Stimulated activated CD4-positive, alpha-beta T cell treated with anti-CD3 and anti-CD28 coated beads, TNF-alpha, amount 100 ng/mL, for 48 hours (primary cell): ENCODE measurements around the gene SLC15A5.

ENCODE experiments used
- DNase-seq, 3 donors: peaks; one replicate each; pipeline ENCODE4 v3.0.0-alpha.2; 2020; ENCODE audit warnings: low read depth in 3 of 3

SLC15A5 gene, protein sequence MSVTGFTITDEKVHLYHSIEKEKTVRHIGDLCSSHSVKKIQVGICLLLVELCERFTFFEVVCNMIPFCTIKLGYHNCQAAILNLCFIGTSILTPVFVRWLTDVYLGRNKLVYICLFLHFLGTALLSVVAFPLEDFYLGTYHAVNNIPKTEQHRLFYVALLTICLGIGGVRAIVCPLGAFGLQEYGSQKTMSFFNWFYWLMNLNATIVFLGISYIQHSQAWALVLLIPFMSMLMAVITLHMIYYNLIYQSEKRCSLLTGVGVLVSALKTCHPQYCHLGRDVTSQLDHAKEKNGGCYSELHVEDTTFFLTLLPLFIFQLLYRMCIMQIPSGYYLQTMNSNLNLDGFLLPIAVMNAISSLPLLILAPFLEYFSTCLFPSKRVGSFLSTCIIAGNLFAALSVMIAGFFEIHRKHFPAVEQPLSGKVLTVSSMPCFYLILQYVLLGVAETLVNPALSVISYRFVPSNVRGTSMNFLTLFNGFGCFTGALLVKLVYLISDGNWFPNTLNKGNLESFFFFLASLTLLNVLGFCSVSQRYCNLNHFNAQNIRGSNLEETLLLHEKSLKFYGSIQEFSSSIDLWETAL

DNA sequence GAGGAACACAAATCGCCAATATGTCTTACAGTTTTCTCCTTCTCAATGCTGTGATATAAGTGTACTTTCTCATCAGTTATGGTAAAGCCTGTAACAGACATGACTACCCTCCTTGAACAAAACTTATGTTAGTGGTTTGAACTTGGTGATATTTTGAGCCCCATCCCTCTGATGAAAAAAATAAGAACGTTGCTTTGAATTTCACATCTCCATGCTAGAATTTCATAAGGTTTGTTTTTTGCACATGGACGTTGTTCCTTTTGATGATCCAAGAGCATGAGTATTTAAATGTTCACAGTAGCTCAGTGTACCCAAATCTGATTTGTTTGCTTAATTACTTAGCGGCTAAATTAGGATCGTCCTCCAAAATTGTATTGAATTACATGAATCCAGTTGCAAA is at the start of gene SLC15A5:
Gene SLC15A5 (minus strand): TSS at position 101 of the 400 bp plus-strand sequence. CDS start 0 bp downstream, at position 101.
- DNase-seq, result no peak

DNA sequence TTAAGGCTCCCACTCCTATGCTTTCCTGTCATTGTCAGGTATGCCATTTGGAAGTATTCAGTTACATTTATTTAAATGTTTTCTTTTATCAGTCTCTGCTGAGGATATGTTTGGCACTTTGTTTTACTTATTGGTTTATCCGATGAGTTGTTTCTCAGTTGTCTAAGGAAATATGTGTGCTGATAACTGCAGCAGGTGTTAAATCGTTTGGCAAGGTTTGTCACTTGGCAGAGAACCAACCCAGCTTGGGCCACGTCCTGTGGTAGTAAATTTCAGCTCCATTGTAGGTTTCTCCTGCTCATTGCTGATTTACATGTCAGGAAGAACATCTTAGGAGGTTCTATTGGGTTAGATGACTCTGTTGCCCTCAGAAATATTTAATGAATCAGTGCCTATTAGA is 47.9 kb upstream of the SLC15A5 start:
- no peak for DNase-seq

DNA sequence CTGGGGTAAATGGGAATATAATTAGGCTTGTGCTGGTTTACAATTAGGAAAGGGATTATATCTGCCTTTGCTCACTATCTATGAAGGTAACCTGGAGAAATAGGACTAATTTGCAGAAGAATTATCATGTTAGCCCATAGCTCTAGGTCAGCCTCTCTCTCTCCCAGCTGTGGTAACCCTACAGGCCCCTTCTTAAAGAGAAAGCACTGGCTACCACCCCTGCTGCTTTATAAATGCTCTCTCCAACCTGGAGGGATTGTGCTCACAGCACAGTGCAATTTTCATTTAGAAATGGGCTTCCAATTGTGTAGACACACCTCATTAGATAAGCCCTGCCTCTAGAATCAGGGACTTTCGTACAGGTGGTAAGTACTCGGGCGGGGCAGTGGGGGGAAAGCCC is 47.3 kb upstream of the SLC15A5 start:
- DNase-seq, result no peak

DNA sequence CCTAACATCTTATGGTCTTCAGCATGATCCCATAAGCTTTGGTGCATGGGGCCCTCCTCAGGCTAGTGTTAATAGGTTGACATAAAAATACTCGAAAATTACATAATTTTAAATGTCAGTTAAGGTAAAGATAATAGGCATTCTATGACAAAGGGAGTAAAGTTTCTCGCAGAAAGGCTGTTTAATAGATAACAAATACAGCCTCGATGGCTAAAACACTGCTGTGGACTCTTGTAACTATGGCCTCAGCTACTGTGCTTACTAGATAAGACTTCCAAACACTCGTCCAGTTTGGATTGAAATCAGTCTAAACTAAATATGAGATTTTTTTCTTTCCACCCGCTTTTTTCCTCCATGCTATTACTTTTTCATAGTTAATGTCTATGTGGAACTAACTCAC is 46.8 kb upstream of the SLC15A5 start:
- no peak for DNase-seq

DNA sequence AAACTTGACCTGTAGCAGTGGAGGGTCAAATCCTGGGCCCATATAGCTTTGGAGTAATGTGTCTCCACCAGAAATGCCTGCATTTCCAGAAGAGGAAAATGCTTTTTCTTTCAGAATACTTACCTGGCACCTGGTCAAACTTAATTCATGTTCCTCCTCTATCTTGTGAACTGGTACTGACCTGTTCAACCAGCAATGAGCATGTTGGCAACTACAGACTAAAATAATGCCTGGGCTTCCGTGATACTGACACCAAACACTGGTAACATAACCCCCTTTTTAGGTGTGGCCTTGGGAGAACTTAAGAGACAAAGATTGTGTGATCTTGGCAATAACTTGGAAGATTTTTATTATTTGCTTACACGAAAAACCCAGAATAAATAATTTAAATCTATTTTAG is 46.2 kb upstream of the SLC15A5 start:
- DNase-seq, result no peak

DNA sequence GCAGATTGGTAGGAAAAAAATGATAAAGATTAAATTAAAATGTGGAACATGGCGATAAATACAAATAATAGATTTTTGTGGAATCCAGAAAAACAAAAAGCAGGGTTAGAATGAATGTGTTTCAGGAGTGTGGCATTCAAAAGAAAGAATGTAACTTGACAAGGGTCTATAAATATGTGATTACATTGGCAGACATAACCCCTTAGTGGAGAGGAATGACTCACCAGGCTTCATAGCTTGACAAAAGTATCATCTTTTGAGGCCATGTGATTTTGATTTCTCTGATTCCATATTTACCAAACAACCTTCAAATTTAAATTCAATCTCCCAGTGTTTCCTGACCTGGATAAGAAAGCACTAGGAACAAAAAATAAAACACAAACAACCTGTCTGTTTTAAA is 45.5 kb upstream of the SLC15A5 start:
- DNase-seq, result no peak

DNA sequence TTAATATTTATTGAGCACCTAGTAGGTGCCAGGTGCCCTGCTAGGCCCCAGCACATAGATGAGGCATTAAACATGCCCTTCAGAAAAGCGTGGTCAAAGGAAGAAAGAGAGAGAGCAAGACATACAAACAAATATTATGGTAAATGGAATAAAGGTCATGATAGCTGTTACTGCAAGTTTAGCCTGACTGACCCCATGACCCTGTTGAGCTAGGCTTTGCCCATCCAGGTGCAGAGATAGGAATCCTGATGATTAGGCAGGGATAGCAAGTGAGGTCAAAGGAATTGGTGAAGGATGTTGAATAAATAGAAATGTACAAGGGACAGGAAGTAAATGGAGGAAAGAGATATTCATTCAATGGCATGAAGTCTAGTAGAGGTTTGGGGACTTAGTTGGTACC is 33.4 kb upstream of the SLC15A5 start:
- no peak for DNase-seq

DNA sequence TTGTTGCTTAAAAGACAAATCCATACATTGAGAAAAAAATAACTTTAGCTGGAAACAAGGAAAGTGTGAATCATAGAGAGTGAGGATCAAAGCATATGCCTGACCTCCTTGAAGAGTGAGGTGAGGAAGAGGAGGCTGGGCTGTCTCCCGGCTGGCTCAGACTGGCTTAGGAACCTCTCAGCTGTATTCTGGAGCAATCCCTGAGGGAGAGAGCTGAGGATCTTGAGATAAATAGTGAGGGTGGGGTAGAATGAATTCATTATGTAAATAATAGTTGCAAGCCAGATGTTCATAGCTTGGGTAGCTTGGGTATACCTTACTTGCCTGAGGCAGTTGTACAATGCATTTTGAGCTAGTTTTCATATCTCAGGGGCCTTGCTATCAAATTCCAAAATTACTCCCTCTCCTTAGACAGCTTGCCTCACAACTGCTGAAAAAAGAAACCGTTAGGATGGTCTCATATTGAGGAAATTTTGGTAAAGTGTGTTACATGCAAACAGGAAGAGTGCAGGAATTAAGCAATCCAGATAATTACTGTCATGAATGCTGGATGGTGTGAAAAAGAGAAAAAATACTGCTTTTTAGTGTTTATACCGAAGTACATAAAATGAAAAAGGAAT is 30.5 kb upstream of the SLC15A5 start:
- DNase-seq, result no peak

DNA sequence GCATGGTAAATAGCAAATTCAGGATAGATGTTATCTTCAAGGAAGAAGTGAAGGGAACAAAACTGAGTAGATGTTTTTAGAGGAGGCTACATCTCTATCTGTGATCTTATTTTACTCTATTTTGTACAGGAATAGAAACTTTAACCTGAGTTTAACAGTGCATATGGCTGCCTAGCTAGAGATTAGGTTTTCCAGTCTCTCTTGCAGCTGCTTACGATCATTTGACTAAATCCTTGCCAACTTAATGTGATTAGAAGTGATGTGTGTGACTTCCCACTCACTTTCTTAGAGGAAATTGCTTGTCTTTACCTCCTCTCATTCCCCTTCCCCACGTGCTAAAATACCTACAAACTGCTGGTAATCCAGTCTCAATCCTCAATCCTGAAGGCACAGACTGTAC is 26.5 kb upstream of the SLC15A5 start:
- no peak for DNase-seq

DNA sequence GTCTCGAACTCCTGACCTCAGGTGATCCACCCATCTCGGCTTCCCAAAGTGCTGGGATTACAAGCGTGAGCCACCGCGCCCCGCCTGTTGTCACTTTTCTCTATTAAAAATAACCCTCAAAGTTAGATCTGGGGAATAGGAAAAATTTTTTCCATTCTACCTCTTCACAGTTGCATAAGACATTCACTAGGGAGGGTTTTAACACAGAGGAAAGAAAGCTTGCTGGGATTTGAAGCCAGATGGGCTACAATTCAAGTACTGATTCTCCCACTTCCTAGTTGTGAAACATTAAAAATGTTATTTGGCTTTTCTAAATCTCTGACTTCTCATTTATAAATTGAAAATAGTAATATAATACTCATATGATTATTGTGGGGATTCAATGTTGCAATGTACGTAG is 23.3 kb upstream of the SLC15A5 start:
- DNase-seq, result no peak

DNA sequence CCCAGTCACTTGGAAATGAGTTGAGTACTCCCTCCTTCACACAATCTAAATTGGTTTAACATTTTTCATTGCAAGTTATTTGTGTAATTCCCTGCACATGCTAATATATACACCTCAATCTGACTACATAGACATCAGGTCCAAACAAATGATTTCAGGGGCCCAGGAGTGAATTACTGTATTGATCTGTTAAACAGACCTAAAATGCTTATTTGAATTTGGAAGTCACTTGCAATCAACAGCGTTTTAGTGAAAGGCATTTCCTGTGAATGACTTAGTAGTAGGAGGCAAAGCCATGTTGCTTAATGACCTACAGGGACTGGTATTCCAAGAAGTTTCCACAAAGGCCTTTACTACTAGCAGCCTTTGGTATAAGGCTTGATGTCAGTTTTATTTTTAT is 22.6 kb upstream of the SLC15A5 start:
- no peak for DNase-seq

DNA sequence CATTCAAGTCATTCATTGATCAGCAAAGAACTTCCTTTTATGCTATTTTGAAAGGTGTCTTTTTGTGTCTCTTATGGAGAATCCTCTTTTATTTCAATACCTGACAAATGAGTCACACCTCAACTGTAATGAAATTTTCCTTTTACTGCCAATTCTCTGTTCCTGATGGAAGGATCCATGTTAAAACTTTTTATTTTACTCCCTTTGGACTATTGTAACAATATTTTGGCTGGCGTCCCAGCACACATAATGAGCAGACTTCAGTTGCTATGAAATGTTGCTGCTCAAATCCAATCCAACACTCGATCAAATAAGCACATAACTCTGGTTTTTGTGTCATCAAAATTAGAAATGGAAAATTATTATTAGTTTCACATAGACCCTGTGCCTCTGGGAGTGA is 21.9 kb upstream of the SLC15A5 start:
- DNase-seq, result no peak

DNA sequence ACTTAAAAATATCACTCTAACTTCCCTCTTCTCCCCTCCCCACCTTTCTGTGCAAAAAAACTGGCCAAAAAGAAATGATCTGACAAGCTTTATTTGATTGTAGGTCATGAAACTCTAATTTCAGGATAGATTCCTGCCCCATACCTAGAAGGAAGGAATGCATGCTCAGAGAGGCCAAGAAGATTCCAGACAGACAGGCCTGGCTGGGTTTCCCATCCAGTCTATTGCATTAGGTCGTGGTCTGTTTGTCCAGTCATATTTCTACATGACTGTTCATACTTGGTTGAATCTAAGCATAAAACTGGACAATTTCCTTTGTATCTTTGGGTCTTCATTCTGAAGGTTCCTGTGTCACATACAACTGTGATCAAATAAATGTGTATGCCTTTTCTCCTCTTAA is 20.0 kb upstream of the SLC15A5 start:
- DNase-seq, result no peak

DNA sequence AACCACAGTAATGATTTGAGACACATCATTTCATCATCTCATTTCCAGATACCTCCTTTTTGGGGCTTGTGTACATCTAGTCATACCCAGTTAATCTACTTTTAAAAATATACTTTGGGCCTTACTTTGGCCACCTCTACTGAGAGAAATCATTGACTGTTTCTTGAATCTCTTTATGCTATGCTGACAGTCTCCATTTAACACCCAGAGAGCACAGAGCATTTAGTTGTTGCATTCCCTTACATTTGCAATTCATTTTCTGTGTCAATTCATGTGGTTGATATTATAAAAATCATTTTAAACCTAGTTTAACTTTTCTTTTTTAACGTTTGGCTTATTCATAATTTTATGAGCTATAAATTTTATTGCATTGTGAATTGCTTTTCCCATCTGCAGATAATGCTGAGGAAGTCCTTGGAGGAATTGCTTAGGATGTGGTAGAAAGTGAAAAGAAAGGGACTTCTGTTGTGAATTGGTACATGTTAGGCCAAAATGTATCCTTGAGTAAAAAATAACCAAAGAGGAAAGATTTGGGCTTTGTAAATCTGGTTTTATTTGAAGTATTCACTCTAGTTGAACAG is 17.0 kb upstream of the SLC15A5 start:
- no peak for DNase-seq

DNA sequence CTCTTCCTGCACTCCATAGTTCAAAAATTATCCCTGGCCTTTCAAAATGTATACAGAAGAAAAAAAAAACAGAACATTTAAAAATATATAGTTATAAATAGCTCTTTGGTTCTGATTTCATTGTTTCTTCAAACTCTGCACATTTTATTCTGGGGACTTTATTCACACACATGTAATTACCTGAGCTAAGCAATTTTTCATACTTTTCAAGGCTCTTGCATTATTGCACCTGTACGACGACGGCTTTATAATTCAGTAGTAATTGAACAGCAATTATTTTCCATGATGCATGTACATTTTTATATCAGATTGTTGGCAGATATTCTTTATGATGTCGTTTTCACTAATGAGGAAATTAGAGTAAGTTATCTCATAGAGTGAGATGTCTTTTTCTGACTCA is 13.5 kb upstream of the SLC15A5 start:
- DNase-seq, result no peak

DNA sequence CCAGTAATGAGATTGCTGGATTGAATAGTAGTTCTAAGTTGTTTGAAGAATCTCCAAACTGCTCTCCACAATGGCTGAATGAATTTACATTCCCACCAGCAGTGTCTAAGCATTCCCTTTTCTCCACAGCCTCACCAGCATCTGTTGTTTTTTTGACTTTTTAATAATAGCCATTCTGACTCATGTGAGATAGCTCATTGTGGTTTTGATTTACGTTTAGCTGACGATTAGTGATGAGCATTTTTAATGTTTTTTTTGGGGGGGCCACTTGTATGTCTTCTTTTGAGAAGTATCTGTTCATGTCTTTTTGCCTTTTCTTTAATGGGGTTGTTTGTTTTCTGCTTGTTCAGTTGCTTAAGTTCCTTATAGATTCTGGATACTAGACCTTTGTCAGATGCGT is 8.1 kb upstream of the SLC15A5 start:
- DNase-seq, result no peak

DNA sequence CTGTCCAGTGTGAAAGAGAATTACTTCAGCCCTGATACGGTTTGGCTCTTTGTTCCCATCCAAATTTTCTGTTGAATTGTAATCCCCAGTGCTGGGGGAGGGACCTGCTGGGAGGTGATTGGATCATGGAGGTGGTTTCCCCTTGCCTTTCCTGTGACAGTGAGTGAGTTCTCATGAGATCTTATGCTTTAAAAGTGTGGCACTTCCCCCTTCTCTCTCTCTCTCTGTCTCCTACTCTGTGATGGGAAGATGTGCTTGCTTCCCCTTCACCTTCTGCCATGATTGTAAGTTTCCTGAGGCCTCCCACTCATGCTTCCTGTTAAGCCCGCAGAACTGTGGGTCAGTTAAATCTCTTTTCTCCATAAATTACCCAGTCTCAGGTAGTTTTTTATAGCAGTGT is 5.5 kb upstream of the SLC15A5 start:
- no peak for DNase-seq

DNA sequence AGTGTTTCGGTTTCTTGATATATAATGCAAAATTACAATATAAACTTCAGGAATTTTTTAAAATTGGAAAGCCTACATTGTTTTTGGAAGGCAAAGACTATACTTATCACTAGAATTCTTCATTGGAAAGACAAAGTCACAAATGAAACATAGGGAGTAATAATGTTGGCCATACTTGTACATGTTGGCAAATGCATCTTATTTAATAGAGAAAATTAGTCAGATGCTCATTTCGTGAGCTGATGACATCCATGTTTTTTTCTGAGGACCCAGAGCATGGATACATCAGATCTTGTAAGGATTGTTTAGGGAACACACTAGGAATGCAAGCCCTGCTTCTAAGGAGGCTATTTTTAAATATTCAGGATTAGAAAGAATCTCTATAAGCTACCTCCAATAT is 4.6 kb upstream of the SLC15A5 start:
- DNase-seq, result no peak

DNA sequence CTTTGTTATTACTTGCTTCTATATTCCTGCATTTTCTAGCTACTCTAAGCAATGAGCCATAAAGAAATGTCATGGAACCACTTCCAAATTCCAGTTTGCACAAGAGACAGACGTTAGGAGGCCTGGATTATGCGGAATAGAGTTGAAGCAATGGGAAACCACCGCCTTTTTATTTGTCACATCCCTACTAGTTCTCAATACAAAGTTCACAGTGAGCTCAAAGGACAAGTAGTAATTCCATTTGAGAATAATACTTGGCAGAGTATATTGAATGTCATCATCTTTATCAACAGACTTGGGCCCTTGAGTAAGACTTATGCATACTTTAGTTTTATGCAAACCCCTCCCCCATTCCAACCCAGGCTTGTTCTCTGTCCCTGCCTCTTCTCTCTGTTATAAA is 3.7 kb upstream of the SLC15A5 start:
- no peak for DNase-seq

DNA sequence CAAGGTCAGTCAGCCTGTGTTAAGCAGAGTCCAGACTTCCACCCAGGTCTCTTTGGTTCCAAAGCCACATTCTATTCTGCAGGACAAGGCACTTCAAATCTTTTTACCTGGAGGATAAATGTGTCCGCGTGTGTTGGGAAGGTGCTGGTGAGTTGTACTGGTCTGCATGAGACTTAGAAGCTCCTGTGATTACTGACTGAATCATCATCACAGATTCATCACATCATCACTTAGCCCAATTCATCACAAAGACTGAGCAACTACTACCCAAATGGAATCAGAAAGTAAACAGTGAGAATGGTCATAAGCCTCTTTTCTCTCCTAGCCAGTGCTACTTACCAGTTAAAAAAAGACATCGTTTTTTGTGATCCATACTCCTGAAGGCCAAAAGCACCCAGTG is 5.3 kb downstream of the SLC15A5 start:
- no peak for DNase-seq

DNA sequence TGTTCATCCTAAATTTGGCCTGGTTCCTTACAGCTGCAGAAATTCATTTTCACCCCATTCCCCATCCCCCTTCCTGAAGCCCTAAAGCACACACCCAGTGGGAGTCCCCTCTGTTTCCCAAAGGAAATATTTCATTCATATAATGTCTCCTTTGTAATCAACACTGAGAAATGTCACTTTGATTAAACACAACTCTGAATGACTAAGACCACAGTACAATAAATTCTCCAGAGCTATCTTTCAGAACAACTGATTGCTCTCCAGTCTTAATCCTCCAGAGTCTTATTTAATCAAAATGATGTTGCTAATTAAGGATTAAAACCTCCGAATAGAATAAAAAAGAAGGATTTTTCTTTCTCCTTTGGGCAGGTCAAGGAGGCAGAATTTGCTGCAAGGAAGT is 6.4 kb downstream of the SLC15A5 start:
- DNase-seq, result no peak

DNA sequence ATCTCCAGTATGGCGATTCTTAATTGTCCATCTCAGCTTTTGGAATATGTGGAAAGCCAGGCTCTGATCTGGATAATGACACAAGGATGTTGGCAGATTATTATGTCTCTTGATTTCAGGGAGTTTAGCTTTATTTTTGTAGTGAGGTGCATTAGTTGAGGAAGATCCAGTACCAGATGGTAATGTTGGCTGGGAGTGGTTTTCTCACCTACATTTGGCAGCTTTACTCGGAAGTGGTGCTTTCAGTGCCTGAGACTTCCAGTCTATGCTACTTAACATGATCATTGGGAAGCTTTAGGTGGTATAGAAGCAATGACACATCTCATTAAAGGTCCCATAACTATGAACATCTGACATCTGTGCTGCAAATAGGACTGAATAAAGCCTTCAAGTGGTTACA is 7.5 kb downstream of the SLC15A5 start:
- no peak for DNase-seq

DNA sequence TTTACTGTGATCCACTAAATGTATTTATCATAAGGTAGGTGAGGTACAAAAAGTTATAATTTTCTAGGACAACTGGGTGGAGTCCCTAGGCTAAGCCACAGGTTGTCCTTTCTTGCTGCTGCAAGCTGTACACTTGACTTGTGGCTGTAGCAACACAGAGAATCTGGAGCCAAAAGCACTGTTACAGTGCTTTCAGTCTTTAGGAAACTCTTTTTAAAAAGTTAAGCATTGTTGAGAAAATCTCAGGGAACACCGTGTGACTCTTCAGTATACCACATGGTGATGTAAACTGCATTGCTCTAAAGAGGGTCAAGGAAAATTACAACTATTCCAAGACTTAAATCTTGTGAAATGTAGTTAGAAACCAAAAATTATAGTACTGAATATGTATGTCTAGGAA is 11.4 kb downstream of the SLC15A5 start:
- DNase-seq, result no peak
